ENCODE data around the gene CDYL.

Gene CDYL

GRCh38 chr6:4870821-4871494 lies 94.8 kb downstream of the CDYL start:
- Histone ChIP-seq H3K27ac (no peak overlapping the region), H3K4me3 (no peak overlapping the region)

GRCh38 chr6:4871825-4872224 lies 95.6 kb downstream of the CDYL start:
- no peak overlapping the region for H3K4me3 ChIP-seq
- H3K27ac ChIP-seq, result no peak overlapping the region

- no peak overlapping the region for H3K4me3 ChIP-seq
- no peak overlapping the region for H3K27ac ChIP-seq
Observed at GRCh38 chr6:4872841-4873240, 96.6 kb downstream of the CDYL start.

- Histone ChIP-seq H3K4me3 (no peak overlapping the region), H3K27ac (no peak overlapping the region)
Observed at GRCh38 chr6:4873928-4874327, 97.7 kb downstream of the CDYL start.

GRCh38 chr6:4879741-4880275 lies 103.6 kb downstream of the CDYL start:
- H3K4me3 ChIP-seq, result no peak overlapping the region
- no peak overlapping the region for H3K27ac ChIP-seq

- Histone ChIP-seq H3K4me3 (no peak overlapping the region), H3K27ac (no peak overlapping the region)
Observed at GRCh38 chr6:4880363-4880762, 104.2 kb downstream of the CDYL start.

GRCh38 chr6:4883298-4883697 lies 107.1 kb downstream of the CDYL start:
- no peak overlapping the region for H3K4me3 ChIP-seq
- H3K27ac ChIP-seq, result no peak overlapping the region

- Histone ChIP-seq H3K27ac (no peak overlapping the region), H3K4me3 (no peak overlapping the region)
Observed at GRCh38 chr6:4884646-4885340, 108.6 kb downstream of the CDYL start.

- Histone ChIP-seq H3K27ac (no peak overlapping the region), H3K4me3 (no peak overlapping the region)
Observed at GRCh38 chr6:4885341-4885933, 109.2 kb downstream of the CDYL start.

GRCh38 chr6:4888841-4889240 lies 112.6 kb downstream of the CDYL start:
- no peak overlapping the region for H3K4me3 ChIP-seq
- no peak overlapping the region for H3K27ac ChIP-seq

- no peak overlapping the region for H3K4me3 ChIP-seq
- no peak overlapping the region for H3K27ac ChIP-seq
Observed at GRCh38 chr6:4889701-4890100, 113.5 kb downstream of the CDYL start.

- Histone ChIP-seq H3K27ac (no peak overlapping the region), H3K4me3 (no peak overlapping the region)
Observed at GRCh38 chr6:4890191-4890590, 114.0 kb downstream of the CDYL start.

GRCh38 chr6:4890627-4891026 lies 114.4 kb downstream of the CDYL start:
- Histone ChIP-seq H3K27ac (no peak overlapping the region), H3K4me3 (no peak overlapping the region)

GRCh38 chr6:4891141-4891540 lies 114.9 kb downstream of the CDYL start:
- Histone ChIP-seq H3K27ac (no peak overlapping the region), H3K4me3 (no peak overlapping the region)

GRCh38 chr6:4892785-4893485 lies 116.7 kb downstream of the CDYL start:
- H3K4me3 ChIP-seq, result no peak overlapping the region
- H3K27ac ChIP-seq, result no peak overlapping the region

GRCh38 chr6:4894049-4894448 lies 117.8 kb downstream of the CDYL start:
- H3K4me3 ChIP-seq, result no peak overlapping the region
- H3K27ac ChIP-seq, result no peak overlapping the region

GRCh38 chr6:4895971-4896370 lies 119.8 kb downstream of the CDYL start:
- no peak overlapping the region for H3K4me3 ChIP-seq

GRCh38 chr6:4896401-4896800 lies 120.2 kb downstream of the CDYL start:
- Histone ChIP-seq H3K27ac (no peak overlapping the region), H3K4me3 (no peak overlapping the region)

More at GRCh38 chr6:4895971-4896370, 119.8 kb downstream of the CDYL start:
- H3K27ac ChIP-seq, result no peak overlapping the region

- Histone ChIP-seq H3K27ac (no peak overlapping the region), H3K4me3 (no peak overlapping the region)
Observed at GRCh38 chr6:4899249-4900034, 123.2 kb downstream of the CDYL start.
